Epithelial cell of prostate (primary cell): ENCODE measurements around the gene RNPEP.
"Not testable (repeated sequence)": the region's sequence is repeated elsewhere in the genome, so short reads cannot be mapped to it uniquely, and the experiment has no call there.

Source experiments
- DNase-seq: peaks from one replicate; pipeline ENCODE4 v3.0.0-alpha.2; 2011; ENCODE audit warnings: low read depth, low spot score
- H3K27ac ChIP-seq: fragments of 450-650 bp; 2 replicates; pipeline ENCODE4 v1.5.1; 2017; ENCODE audit warnings: mild to moderate bottlenecking

The RNPEP gene

DNA sequence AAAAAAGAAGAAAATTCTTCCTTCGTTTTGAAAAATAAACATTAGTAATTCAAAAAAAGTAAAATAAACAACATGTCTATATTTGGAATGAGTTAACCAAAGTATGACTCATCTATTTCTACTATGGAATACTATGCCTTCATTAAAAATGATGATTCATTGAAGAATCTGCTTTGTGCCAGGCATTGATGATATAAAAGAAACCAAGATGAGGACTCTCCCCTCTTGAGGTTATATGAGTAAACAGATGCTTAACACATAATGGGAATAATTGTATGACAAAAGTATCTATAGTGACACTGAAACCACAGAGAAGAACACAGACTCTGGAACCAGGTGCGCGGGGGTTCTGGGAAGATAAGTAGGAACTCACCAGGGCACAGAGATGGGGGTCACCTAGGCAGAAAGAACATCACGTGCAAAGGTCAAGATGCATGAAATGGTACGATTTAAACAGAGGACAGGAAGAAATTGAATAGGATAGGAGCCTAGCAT is 46.8 kb downstream of the RNPEP start:
- no peak for DNase-seq
- peak overlapping the region; percentile 56 for H3K27ac ChIP-seq

DNA sequence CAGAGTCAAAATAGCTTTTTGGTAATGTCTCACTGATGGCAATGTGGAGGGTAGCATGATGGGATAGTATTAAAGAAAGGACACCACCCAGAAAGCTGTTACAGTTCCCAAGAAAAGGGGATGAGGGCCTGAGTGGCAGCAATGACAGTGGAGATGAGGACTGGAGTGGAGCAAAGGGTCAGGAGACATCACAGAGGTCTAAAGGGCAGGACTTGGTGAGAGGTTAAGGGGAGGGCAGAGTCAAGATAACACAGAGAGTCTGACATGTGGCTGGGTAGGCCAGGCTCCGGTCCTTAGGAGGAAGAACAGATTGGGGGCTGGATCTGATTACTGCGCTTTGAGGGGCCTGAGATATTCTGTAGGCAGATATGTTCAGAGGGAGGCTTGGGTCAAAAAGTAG is 47.3 kb downstream of the RNPEP start:
- DNase-seq, result no peak
- H3K27ac ChIP-seq, result peak overlapping the region; percentile 56

DNA sequence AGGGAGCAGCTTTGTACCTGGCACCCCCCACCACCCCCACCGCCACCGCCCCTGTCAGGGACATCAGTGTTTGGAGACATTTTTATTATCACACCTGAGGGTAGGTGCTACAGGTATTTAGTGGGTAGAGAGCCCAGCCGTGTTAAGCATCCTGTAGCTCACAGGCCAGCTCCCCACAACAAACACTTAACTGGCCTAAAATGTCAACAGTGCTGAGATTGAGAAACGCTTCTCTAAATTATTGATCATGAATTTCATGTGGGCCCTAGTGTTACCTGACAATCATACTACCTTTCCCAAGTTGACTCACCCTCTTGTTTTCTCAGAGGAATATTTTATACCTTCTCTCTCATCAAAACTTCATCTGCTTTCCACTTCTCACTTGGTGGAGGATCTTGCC is 49.3 kb downstream of the RNPEP start:
- peak overlapping the region; percentile 0 for H3K27ac ChIP-seq
- no peak for DNase-seq

- DNase-seq, result no peak
- peak overlapping the region; percentile 77 for H3K27ac ChIP-seq
Observed at GRCh38 chr1:202034149-202034682, 51.8 kb downstream of the RNPEP start.

DNA sequence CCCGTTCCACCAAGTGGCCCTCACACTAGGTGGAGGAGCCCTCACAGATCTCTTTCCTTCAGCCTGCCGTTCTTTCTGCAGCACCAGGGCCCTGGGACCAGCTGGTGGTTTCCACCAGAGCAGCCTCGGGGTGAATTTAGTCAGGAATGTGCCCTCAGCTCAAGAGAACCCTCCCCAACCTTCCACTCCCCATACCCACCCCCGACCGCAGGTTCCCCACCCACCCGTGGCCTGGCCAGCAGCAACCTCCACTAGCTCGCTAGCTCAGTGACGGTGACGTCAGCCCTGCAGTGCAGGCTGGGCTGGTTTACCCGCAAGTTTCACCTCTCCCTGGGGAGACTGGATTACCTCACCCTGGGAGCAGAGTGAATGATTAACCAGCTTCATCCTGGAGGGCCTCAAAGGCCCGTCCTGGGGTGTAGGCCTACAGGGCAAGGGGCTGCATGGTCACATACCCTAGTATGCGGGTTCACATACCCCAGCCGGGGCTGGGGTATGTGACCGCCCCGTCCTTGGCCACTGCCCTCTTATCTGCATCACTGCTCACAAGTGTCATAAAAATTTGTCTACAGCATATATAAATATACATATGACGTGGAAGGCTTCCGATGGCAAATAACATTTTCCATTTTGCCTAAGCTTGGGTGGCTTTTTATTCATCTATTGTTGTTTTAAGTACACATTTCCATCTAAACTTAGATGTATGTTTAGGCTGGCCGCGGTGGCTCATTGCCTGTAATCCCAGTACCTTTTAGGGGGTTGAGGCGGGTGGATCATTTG is 52.4 kb downstream of the RNPEP start:
- H3K27ac ChIP-seq, result peak overlapping the region; percentile 77

GRCh38 chr1:202036595-202037387 is 54.3 kb downstream of the RNPEP start:
- H3K27ac ChIP-seq, result no peak overlapping the region
- DNase-seq, result no peak

More for the DNA sequence above, 52.4 kb downstream of the RNPEP start:
- DNase-seq, result peak; percentile 97

GRCh38 chr1:202037706-202038296 is 55.4 kb downstream of the RNPEP start:
- H3K27ac ChIP-seq, result no peak overlapping the region
- no peak for DNase-seq

- DNase-seq, result no peak
- H3K27ac ChIP-seq, result no peak overlapping the region
Observed at GRCh38 chr1:202038688-202039346, 56.4 kb downstream of the RNPEP start.

DNA sequence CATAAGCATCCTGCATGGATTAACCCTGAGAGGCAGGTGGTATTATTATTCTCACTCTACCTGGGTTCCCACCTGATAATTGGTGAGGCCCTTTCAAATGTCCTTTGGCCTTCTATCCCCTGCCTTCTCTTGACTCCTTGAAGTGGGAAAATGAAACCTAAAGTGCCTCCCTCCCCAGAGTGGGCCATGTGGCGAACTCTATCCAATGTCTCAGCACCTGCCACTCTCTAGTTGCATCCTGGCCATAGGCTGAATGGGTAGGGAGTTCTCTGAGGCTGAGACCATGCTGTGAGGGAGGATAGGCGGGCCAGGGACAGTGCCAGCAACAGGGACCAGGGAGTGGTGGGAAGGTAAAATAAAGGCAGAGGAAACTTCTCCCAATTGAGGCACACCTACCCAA is 63.3 kb downstream of the RNPEP start:
- peak overlapping the region; percentile 89 for H3K27ac ChIP-seq
- DNase-seq, result no peak

- DNase-seq, result peak; percentile 80
- peak overlapping the region; percentile 89 for H3K27ac ChIP-seq
Observed at GRCh38 chr1:202046227-202046626, 63.8 kb downstream of the RNPEP start.

- peak; percentile 82 for DNase-seq
- H3K27ac ChIP-seq, result peak overlapping the region; percentile 89
Observed at GRCh38 chr1:202046748-202047708, 64.6 kb downstream of the RNPEP start.

DNA sequence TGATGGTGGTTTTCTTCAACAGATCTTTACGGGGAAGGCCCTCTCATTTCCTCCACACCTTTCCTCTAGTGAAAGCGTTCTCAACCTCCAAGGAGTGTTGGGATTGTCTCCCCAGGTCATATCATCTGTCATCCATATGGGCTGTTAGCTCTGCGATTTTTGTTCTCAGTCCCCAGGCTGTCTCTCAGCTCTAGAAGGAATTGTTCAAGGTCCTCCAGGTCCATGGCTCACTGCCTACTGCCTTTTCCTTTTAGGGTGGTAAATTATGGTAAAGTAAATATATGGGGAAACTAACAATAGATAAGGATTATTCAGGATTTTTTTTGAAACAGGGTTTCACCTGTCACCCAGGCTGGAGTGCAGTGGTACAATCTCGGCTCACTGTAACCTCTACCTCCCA is 65.5 kb downstream of the RNPEP start:
- H3K27ac ChIP-seq, result peak overlapping the region; percentile 89
- no peak for DNase-seq

DNA sequence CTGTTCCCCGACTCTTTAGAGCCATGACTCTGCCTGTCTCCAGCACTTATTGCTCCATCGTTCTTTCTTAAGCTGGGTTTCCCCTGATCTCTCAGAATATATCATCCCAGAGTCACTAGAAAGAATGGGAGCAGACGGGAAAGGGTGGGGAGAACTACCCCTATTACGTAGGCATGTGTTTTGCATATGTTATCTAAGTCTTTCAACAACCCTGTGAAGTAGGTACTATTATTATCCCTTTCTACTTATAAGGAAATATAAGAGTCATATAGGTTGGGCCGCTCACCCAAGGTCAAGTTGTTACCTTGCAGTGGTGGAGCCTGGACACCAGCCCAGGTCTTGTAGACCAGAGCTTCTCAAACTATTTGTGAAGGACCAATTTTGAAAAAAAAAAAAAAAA is 66.7 kb downstream of the RNPEP start:
- no peak overlapping the region for H3K27ac ChIP-seq
- DNase-seq, result no peak

DNA sequence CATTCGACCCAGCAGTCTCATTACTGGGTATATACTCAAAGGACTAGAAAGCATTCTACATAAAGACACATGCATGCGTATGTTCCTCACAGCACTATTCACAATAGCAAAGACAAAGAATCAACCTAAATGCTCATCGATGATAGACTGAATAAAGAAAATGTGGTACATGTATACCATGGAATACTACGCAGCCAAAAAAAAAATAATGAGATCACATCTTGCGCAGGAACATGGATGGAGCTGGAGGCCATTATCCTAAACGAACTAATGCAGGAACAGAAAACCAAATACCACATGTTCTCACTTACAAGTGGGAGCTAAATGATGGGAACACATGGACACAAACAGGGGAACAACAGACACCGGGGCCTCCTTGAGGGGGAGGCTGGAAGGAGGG is 71.6 kb downstream of the RNPEP start:
- H3K27ac ChIP-seq, result no peak overlapping the region
- DNase-seq, result no peak

GRCh38 chr1:202054673-202055072 is 72.2 kb downstream of the RNPEP start:
- not testable (repeated sequence) for H3K27ac ChIP-seq, DNase-seq
